ENCODE data around the gene RTN4RL2. TPM values are rescaled to one million over a fixed set of nuclear protein-coding genes. Genes with fewer than 3 reads are reported as not detected.
A peak's percentile ranks its signal among the peaks of the same experiment; 100 is the strongest.

RTN4RL2 gene
- total RNA-seq, 2 experiments from 2014 or later: 0.35 to 0.50 TPM

DNA sequence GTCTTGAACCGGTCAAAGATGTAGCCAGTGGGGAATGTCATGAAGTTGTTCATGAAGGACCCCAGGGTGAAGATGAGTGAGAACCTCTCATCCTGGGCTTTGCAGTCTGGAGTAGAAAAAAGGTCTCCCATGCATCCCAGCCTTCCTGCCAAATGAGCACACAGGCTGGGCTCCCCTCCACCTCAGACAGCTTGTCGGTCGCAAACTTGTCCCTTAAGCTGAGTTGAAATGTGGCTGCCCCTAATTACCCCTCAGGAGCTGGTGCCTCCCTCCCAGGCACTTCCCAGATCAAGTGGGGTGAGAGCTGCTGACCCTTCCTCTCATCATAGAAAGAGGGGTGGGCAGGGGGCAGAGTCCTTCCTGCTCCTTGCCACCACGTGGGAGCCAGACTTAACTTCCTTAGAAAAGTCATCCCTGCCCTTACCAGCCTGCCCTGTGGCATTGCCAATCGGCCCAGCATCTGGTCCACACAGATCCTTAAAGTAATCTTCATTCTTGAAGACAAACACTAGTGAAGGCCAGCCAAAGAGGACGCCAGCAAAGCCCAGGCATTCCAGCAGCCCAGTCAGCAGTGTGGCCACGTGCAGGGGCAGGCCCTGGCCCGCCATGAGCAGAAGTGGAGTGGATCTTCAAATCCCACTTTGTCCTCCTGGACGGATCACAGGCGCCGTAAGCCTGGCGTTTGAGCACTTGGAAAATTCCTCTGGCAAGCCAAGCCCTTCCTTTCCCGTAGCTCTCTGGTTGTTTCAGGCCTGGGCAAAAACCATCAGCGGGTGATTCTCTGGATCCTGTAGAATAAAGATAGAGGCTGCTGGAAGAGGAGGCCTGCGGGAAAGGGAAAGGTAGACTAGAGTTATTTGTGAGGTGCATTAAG is 34.5 kb upstream of the RTN4RL2 start:
- peak overlapping the region; percentile 92 for H3K27ac Mint-ChIP-seq
- POLR2A ChIA-PET: interaction anchor here (0.7 to 4.9 kb wide), 14 partner anchors 8 to 316 kb away, joined by 3 to 19 read pairs (median 4); partner anchors contain the start of genes SELENOH, SLC43A1, SSRP1 and UBE2L6

DNA sequence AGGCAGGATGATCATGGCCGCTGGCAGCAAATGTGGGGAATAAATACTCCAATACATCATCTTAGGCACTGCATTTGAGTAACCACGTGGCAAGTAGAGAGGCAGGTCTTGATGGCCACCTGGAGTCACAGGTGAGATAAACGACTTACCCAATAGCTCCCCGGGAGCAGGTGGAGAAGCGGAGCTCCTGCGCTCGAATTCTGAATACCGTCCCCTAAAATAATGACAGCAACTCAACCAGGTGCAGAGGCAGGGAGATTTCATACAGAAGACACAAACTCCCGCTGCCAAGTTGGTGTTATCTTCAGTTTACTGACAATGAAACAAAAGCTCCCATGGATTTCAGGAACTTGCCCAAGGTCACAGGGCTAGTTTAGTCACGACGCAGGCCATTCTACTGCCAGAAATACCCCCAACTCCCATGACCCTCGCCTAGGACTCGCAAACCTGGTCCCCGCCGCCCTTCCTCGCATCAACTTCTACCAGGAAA is 33.8 kb upstream of the RTN4RL2 start:
- POLR2A ChIA-PET: interaction anchor here (0.8 to 4.9 kb wide), 10 partner anchors 9 to 141 kb away, joined by 3 to 19 read pairs (median 4); partner anchors contain the start of genes SLC43A1, SSRP1 and UBE2L6
- CTCF ChIA-PET: interaction anchor here (1.1 to 4.2 kb wide), 4 partner anchors 31 to 81 kb away, joined by 4 to 30 read pairs (median 8); no protein-coding TSS in a partner anchor
- Mint-ChIP-seq H3K27ac (peak overlapping the region; percentile 92), H3K36me3 (ENCODE audit: low read depth) (peaks cover 48% of the 10 kb centered on the region), H3K4me3 (peak overlapping the region; percentile 88), H3K27me3 (peaks cover 12% of the 10 kb centered on the region), H3K9me3 (no peaks in the 10 kb centered on the region), H3K4me1 (peaks cover 58% of the 10 kb centered on the region)
- DNase-seq: no peak

More for the DNA sequence above, 34.5 kb upstream of the RTN4RL2 start:
- Mint-ChIP-seq H3K9me3 (no peaks in the 10 kb centered on the region), H3K27me3 (peaks cover 12% of the 10 kb centered on the region), H3K4me3 (peak overlapping the region; percentile 88), H3K4me1 (peaks cover 64% of the 10 kb centered on the region), H3K36me3 (ENCODE audit: low read depth) (peaks cover 53% of the 10 kb centered on the region)
- CTCF ChIA-PET: interaction anchor here (1.1 to 4.2 kb wide), 4 partner anchors 31 to 80 kb away, joined by 4 to 30 read pairs (median 8); no protein-coding TSS in a partner anchor
- DNase-seq: no peak

DNA sequence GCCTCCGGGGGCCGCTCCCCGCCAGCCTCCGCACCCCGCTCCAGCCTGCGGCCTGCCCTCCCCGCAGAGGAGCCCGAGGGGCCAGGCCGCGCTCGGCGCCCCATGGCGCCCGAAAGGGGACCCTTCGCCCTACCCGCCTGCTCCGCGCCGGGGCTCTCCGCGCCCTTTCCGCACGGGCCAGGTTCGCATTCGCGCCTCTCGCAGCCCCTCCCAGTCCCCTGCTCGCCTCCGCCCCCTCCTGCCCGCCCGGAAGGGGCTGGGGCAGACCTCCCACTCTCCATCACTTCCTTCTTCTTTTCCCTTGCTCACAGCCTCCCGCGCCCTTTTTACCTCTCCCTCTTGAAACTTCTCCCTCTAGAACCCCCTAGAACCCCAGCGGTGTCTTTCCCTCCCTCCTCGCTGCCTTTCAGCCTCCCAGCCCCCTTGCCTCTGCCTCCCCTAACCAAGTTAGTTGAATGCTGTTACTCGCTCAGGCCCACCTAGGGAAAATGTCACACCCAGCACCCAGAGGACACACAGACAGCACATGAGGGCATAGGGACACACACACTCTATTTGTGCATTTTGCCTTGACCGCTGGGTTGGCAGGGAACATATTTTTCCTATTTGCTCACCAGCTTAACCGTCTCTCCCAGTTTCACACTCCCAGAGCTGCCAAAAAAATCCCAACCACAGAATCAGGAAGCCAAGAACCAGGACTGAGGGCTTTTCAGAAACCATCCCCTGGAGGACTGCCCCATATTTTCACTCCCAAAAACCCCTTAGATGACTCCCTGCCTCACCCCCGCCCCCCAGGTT is 33.2 kb upstream of the RTN4RL2 start, which contains the start of gene SLC43A3:
SLC43A3 (minus strand) TSS at position 193 of the 798 bp plus-strand sequence. CDS start 949 bp downstream, outside the sequence.
- POLR2A ChIA-PET: interaction anchor here (0.8 to 4.9 kb wide), 7 partner anchors 9 to 92 kb away, joined by 3 to 19 read pairs (median 4); partner anchors contain the start of genes SLC43A1 and SSRP1
- H3K9me3 Mint-ChIP-seq: no peaks in the 10 kb centered on the region

DNA sequence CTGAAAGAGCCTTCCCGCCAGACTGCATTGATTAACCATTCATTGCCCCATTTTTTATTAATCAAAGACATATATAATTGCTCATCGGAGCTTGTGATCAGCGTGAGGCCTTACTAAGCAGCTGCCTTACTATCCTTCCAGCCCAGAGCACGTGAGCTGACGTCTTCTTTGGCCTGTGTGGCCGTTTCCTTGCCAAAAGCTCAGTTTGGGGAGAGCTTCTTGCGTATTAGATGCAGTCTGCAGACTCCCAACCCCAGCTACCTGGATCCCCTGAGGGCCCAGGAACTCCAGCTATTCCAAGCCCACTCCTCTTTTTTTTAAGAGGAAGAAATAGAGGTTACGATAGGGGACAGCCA is 32.6 kb upstream of the RTN4RL2 start:
- POLR2A ChIA-PET: interaction anchor here (0.8 to 4.9 kb wide), 4 partner anchors 10 to 87 kb away, joined by 3 to 19 read pairs (median 7); partner anchors contain the start of gene SLC43A1
- H3K9me3 Mint-ChIP-seq: no peaks in the 10 kb centered on the region
- no peak for DNase-seq
- peaks cover 53% of the 10 kb centered on the region for H3K4me1 Mint-ChIP-seq
- H3K4me3 Mint-ChIP-seq: peak overlapping the region; percentile 88
- peaks cover 36% of the 10 kb centered on the region for H3K36me3 Mint-ChIP-seq (ENCODE audit: low read depth)
- H3K27ac Mint-ChIP-seq: peak overlapping the region; percentile 92
- peaks cover 12% of the 10 kb centered on the region for H3K27me3 Mint-ChIP-seq
- CTCF ChIA-PET: interaction anchor here (0.9 to 4.2 kb wide), 5 partner anchors 12 to 373 kb away, joined by 3 to 30 read pairs (median 3); no protein-coding TSS in a partner anchor

More for the DNA sequence above, 33.2 kb upstream of the RTN4RL2 start, which contains the start of gene SLC43A3:
- H3K4me3 Mint-ChIP-seq: peak within 1 kb of the TSS; percentile 88
- peaks cover 41% of the 10 kb centered on the region for H3K36me3 Mint-ChIP-seq (ENCODE audit: low read depth)
- peaks cover 56% of the 10 kb centered on the region for H3K4me1 Mint-ChIP-seq
- peak within 1 kb of the TSS; percentile 92 for H3K27ac Mint-ChIP-seq
- CTCF ChIA-PET: interaction anchor here (0.9 to 4.2 kb wide), 7 partner anchors 13 to 374 kb away, joined by 3 to 30 read pairs (median 3); no protein-coding TSS in a partner anchor
- peaks cover 12% of the 10 kb centered on the region for H3K27me3 Mint-ChIP-seq
- peak; percentile 76 for DNase-seq

DNA sequence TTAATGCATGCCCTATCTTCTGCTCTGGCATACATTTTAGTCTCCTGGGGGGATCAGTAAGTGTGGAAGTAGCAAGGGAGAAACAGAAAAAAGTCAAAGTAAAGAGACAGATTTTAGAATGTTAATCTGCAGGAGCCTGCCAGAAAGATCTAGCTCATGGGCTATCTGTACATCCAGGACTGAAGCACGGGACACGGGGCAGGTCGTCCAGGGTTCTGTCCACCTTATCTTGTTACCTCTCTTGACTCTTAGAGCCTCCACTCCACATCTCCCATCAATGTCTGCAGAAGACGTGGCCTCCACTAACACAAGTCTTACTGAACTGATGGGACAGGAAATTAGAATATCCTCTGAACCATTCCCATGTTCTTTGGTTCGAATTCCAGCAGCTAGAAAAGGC is 31.7 kb upstream of the RTN4RL2 start:
- CTCF ChIA-PET: interaction anchor here (2.4 kb wide), 1 partner anchor 29 kb away, joined by 13 read pairs; no protein-coding TSS in a partner anchor
- Mint-ChIP-seq H3K4me3 (no peak overlapping the region), H3K36me3 (ENCODE audit: low read depth) (peaks cover 26% of the 10 kb centered on the region), H3K27ac (no peak overlapping the region), H3K9me3 (no peaks in the 10 kb centered on the region), H3K27me3 (peaks cover 12% of the 10 kb centered on the region), H3K4me1 (peaks cover 47% of the 10 kb centered on the region)
- DNase-seq: no peak
- POLR2A ChIA-PET: interaction anchor here (1.2 to 2.5 kb wide), 2 partner anchors 11 to 28 kb away, joined by 4 to 10 read pairs; no protein-coding TSS in a partner anchor

DNA sequence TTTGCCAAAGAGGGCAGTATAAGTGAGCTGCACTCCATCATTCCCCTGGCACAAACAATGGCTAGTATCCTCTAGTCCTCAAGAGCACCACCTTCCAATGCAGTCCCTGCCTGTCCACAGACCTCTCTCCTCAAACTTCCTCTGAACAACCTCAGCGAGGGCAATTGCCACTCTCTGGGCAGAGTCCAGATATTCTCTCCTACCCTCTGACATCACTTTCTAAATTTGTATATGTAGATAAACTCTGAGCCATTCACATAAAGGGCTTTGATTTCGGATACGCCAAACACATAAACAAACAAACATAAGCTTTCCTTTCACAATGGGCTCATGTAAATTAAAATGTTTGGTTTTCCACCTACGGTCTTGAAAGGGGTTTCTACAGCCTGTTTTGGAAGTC is 30.4 kb upstream of the RTN4RL2 start:
- Mint-ChIP-seq H3K9me3 (no peaks in the 10 kb centered on the region), H3K4me1 (peaks cover 34% of the 10 kb centered on the region), H3K27ac (no peak overlapping the region), H3K36me3 (ENCODE audit: low read depth) (peaks cover 13% of the 10 kb centered on the region), H3K4me3 (no peak overlapping the region), H3K27me3 (peaks cover 14% of the 10 kb centered on the region)
- no peak for DNase-seq
- CTCF ChIA-PET: interaction anchor here (1.2 to 2.4 kb wide), 3 partner anchors 28 to 64 kb away, joined by 3 to 13 read pairs (median 8); partner anchors contain the start of gene RTN4RL2
- POLR2A ChIA-PET: interaction anchor here (0.6 kb wide), 1 partner anchor 28 kb away, joined by 3 read pairs; no protein-coding TSS in a partner anchor

DNA sequence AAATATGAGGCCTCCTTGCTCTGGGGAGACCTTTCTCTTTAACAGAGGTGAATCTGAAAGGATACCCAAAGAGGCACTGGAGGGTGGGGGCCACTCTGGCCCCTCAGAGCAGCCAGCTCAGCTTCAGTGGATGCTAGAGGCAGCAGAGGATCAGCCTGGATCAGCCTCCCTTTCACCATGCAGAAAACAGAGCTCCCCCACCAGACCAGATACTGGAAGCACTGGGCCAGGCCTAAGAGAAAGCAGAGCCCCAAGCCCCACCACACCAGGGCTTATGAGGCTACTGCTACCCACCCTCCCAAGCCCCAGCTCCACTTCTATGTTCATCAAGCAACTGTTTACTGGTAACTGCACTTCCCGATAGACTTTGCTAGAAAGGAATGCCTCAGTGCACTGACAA is 29.4 kb upstream of the RTN4RL2 start:
- CTCF ChIA-PET: interaction anchor here (2.2 to 2.4 kb wide), 2 partner anchors 27 to 29 kb away, joined by 8 to 13 read pairs; partner anchors contain the start of gene RTN4RL2
- POLR2A ChIA-PET: no interaction called here
- Mint-ChIP-seq H3K4me1 (peaks cover 24% of the 10 kb centered on the region), H3K27ac (no peak overlapping the region), H3K27me3 (peaks cover 17% of the 10 kb centered on the region), H3K4me3 (no peak overlapping the region), H3K36me3 (ENCODE audit: low read depth) (peaks cover 6% of the 10 kb centered on the region), H3K9me3 (no peaks in the 10 kb centered on the region)
- no peak for DNase-seq

DNA sequence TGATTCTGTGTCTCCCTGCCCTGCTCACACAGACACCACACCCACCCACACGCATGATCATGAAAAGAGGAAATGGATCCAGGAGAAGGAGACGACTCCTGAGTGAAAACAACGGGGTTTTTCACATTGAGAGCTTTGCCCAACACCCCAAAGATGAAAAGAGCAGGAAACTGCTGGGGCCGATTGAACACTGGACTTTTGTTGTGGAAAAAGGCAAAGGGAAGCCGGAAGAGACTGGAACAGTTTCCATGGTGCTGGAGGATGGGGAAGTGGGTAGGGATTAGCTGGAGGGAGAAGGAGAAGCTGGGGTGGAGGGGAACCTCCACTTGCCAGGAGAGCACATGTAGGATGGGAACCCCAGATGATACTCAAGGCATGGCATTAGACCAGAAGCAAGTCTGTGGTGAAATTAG is 28.2 kb upstream of the RTN4RL2 start:
- Mint-ChIP-seq H3K27me3 (peaks cover 17% of the 10 kb centered on the region), H3K4me3 (no peak overlapping the region), H3K27ac (no peak overlapping the region), H3K36me3 (ENCODE audit: low read depth) (no peaks in the 10 kb centered on the region), H3K9me3 (no peaks in the 10 kb centered on the region), H3K4me1 (peaks cover 15% of the 10 kb centered on the region)
- POLR2A ChIA-PET: no interaction called here
- CTCF ChIA-PET: interaction anchor here (2.2 kb wide), 1 partner anchor 28 kb away, joined by 8 read pairs; the partner anchor contains the start of gene RTN4RL2
- no peak for DNase-seq

DNA sequence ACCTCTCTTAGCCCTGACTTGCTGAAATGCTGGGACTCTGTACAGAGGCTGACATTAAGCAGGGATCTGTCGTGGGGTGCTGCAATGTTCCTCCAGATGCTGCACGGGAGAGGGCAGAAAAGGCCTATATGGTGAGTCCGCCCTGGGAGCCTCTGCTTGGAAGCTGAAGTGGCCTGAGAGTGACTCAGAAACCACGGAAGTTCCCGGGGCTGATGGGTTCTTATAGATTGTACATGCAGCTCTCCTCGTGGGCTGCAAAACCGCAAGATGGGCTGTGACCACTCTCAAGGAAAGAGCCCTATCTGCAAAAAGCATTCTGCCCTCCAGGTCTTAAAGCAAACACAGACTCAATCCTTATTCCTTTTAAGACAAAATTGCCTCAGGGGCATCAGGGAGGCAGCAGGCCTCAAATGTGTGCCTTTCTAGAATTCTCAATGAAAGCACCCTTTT is 27.6 kb upstream of the RTN4RL2 start:
- H3K27ac Mint-ChIP-seq: no peak overlapping the region
- H3K9me3 Mint-ChIP-seq: no peaks in the 10 kb centered on the region
- peaks cover 17% of the 10 kb centered on the region for H3K27me3 Mint-ChIP-seq
- ChIA-PET CTCF (interaction anchor here (0.8 kb wide), 1 partner anchor 25 kb away, joined by 3 read pairs; no protein-coding TSS in a partner anchor), POLR2A (no interaction called here)
- no peak overlapping the region for H3K4me3 Mint-ChIP-seq
- H3K4me1 Mint-ChIP-seq: peaks cover 9% of the 10 kb centered on the region
- H3K36me3 Mint-ChIP-seq (ENCODE audit: low read depth): no peaks in the 10 kb centered on the region
- DNase-seq: no peak

DNA sequence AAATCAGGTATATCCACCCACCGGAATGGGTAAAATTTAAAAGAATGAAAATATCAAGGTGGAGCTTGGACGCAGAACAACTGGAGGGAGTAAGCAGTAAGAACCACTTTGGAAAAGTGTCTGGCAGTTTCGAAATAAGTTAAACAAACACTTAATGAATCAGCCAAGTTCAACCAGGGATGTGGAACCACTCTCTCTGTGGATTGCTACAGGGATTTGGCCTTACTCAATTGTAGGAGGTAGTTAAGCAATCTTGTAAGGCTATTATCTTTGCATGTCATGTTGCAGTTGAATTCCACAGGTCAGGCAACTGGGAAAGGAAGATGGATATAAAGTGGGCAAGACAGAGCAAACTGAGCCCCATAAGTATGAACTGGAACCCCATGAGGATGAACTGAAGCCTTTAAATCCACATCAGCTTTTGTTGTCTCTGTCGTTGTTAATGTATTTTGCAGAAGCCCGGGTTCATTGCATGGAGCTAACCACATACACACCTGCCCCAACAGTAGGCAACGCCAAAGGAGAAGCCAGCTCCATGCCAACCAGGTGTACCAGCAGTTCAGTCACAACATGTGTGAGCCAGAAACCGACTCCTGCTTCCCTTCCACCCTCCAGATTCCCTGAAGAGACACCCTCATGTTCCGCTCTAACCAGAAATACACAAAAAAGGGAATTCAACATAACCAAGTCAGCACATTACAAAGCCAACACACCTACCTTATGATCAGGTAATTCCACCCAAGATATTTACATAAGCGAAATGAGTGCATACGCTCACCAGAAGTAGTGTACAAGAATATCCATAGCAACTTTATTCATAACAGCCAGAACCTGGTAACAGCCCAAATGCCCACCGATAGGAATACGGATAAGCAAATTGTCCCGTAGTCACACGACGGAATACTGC is 25.4 kb upstream of the RTN4RL2 start:
- ChIA-PET POLR2A (no interaction called here), CTCF (interaction anchor here (0.6 to 1.8 kb wide), 4 partner anchors 22 to 85 kb away, joined by 3 to 4 read pairs (median 3); no protein-coding TSS in a partner anchor)
- DNase-seq: no peak
- H3K4me1 Mint-ChIP-seq: peaks cover 9% of the 10 kb centered on the region
- peaks cover 5% of the 10 kb centered on the region for H3K27me3 Mint-ChIP-seq
- no peak overlapping the region for H3K4me3 Mint-ChIP-seq
- no peak overlapping the region for H3K27ac Mint-ChIP-seq
- H3K9me3 Mint-ChIP-seq: no peaks in the 10 kb centered on the region
- H3K36me3 Mint-ChIP-seq (ENCODE audit: low read depth): no peaks in the 10 kb centered on the region

DNA sequence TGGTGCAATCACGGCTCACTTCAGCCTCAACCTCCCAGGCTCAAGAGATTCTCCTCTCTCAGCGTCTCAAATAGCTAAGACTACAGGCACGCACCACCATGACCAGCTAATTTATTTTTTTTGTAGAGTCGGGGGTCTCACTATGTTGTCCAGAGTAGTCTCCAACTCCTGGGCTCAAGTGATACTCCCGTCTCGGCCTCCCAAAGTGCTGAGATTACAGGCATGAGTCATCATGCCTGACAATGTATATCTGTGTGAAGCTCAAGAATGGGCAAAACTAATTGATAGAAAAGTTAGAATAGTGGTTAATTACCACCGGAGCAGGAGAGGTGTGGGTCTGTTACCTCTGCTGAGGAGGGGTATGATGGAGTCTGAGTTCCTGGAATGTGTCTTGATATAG is 24.3 kb upstream of the RTN4RL2 start:
- Mint-ChIP-seq H3K9me3 (no peaks in the 10 kb centered on the region), H3K36me3 (ENCODE audit: low read depth) (no peaks in the 10 kb centered on the region), H3K4me1 (peaks cover 9% of the 10 kb centered on the region), H3K27me3 (peaks cover 5% of the 10 kb centered on the region), H3K4me3 (no peak overlapping the region), H3K27ac (no peak overlapping the region)
- ChIA-PET CTCF (no interaction called here), POLR2A (interaction anchor here (1.1 kb wide), 1 partner anchor 9 kb away, joined by 3 read pairs; the partner anchor contains the start of gene SLC43A3)
- no peak for DNase-seq

All from activated CD4-positive, alpha-beta memory T cell treated with anti-CD3 and anti-CD28 coated beads, Interleukin-2, amount 10 ng/mL, durations not matched to agents 7 days and 5 days (primary cell).